Stimulated activated naive CD8-positive, alpha-beta T cell treated with anti-CD3 and anti-CD28 coated beads, Interleukin-15, Interleukin-2, amounts not matched to agents 100 ng/mL and 50 ng/mL, for 24 hours (primary cell): Measurements from ENCODE around the gene DCP2.

Source experiments
- H3K27ac Mint-ChIP-seq: one replicate; pipeline ENCODE4 v1.8.0; 2021; ENCODE audit warnings: mild to moderate bottlenecking, mixed read lengths
- H3K27me3 Mint-ChIP-seq: one replicate; pipeline ENCODE4 v1.8.0; 2021; ENCODE audit warnings: mixed read lengths
- H3K36me3 Mint-ChIP-seq: one replicate; pipeline ENCODE4 v1.8.0; 2021; ENCODE audit warnings: low read depth, mixed read lengths
- H3K4me1 Mint-ChIP-seq: one replicate; pipeline ENCODE4 v1.8.0; 2021; ENCODE audit warnings: low read depth, mixed read lengths
- H3K4me3 Mint-ChIP-seq: one replicate; pipeline ENCODE4 v1.8.0; 2021; ENCODE audit warnings: mild to moderate bottlenecking, mixed read lengths
- H3K9me3 Mint-ChIP-seq: one replicate; pipeline ENCODE4 v1.8.0; 2021; ENCODE audit warnings: mixed read lengths

The DCP2 gene

DNA sequence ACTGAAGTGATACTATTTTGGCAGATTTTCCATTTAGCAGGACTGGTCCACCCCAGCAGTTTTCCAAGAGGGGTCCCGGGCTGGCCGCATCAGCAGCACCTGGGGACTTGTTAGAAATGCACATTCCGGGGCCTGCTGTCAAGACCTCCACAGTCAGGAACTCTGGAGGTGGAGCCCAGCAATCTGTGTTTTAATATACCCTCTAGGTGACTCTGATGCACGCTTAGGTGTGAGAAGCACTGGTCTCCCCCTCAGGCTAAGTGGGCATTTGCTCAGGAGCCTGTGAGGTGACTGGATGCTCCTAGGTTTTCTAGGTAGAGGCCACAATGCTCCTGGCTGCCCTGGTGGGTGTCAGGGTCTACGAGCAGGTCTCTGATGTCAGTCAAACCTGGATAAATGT, 81.7 kb downstream of the DCP2 start:
- Mint-ChIP-seq H3K4me3 (no peak overlapping the region), H3K9me3 (no peaks in the 10 kb centered on the region), H3K27ac (no peak overlapping the region), H3K27me3 (no peaks in the 10 kb centered on the region), H3K4me1 (peaks cover 35% of the 10 kb centered on the region), H3K36me3 (no peaks in the 10 kb centered on the region)

GRCh38 chr5:113058706-113059226, 82.2 kb downstream of the DCP2 start:
- Mint-ChIP-seq H3K4me1 (peaks cover 37% of the 10 kb centered on the region), H3K9me3 (no peaks in the 10 kb centered on the region), H3K36me3 (no peaks in the 10 kb centered on the region), H3K27ac (no peak overlapping the region), H3K27me3 (no peaks in the 10 kb centered on the region), H3K4me3 (no peak overlapping the region)

DNA sequence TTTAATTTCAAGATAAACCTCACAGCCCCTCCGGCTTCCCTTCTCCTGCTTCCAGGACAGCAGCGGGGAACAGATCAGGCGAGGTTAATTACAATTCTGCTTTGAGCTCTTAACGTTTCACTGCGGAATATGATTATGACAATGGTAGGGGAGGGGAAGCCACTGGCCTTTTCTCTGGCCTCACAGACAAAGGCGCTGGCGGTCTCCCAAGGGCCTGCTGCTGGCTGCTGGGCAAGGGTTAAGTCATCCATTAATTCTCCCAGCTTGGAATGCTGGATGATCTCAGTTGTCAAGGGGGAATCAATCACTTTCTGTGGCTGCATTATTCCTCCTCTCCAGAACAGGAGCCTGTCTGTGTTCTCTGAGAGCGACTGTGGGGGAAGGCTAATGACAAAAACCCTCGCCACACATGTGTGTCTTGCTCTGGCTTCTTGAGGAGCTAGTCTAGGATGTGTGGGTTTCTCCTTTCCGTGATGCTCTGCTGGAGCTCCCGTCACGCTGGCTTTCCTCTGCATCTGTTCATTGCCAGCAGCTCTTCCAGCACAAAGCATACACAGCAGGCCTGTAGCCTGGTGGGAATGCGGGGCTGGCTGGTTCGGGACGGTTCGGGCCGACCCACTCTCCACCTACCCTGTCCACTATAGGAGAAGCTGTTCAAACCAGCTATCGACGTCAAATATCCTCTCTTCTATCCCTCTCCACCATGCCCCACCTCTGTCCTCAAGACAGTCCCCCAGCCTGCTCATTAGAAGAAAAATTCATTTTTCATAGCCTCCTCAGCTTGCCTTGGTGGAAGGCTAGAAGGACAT, 82.8 kb downstream of the DCP2 start:
- no peaks in the 10 kb centered on the region for H3K36me3 Mint-ChIP-seq
- H3K4me3 Mint-ChIP-seq, result no peak overlapping the region
- peaks cover 37% of the 10 kb centered on the region for H3K4me1 Mint-ChIP-seq
- no peaks in the 10 kb centered on the region for H3K9me3 Mint-ChIP-seq
- H3K27me3 Mint-ChIP-seq, result no peaks in the 10 kb centered on the region
- H3K27ac Mint-ChIP-seq, result no peak overlapping the region

- H3K27ac Mint-ChIP-seq, result no peak overlapping the region
- H3K36me3 Mint-ChIP-seq, result no peaks in the 10 kb centered on the region
- H3K9me3 Mint-ChIP-seq, result no peaks in the 10 kb centered on the region
- peaks cover 37% of the 10 kb centered on the region for H3K4me1 Mint-ChIP-seq
- H3K27me3 Mint-ChIP-seq, result no peaks in the 10 kb centered on the region
- H3K4me3 Mint-ChIP-seq, result no peak overlapping the region
Observed at GRCh38 chr5:113060408-113061025, 83.9 kb downstream of the DCP2 start.

GRCh38 chr5:113061846-113062780, 85.5 kb downstream of the DCP2 start:
- no peaks in the 10 kb centered on the region for H3K36me3 Mint-ChIP-seq
- H3K4me1 Mint-ChIP-seq, result peaks cover 37% of the 10 kb centered on the region
- no peaks in the 10 kb centered on the region for H3K27me3 Mint-ChIP-seq
- H3K27ac Mint-ChIP-seq, result no peak overlapping the region
- no peak overlapping the region for H3K4me3 Mint-ChIP-seq
- no peaks in the 10 kb centered on the region for H3K9me3 Mint-ChIP-seq

DNA sequence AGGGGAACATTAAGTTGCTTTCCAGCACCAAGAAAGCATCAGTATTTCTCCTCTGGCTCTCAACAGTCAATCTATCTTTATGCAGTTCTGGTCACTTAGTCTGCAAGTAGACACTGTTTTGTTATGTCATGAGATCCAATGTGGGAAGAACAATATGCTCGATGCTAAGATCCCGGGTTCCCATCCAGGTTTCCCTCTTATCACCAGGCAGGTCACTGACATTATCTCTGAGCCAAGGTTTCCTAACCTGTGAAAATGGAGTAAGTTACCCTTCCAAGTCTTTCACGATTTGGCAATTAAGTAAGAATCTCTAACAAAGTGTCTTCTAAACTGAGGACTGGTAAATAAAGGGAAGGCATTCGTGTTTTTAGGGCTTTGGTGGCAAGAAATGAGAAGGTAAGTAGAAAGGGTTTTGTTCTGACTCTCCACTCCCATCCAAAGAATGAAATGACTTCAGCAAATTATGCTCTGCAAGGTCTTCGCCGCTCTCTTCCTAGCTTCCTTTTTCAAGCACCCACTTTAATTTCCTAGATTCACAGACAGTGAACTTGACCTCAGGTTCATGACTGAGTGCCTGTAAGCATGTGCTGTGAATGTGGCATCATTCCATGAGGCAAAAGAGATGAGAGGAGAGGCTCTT, 86.4 kb downstream of the DCP2 start:
- no peak overlapping the region for H3K4me3 Mint-ChIP-seq
- no peaks in the 10 kb centered on the region for H3K27me3 Mint-ChIP-seq
- no peaks in the 10 kb centered on the region for H3K36me3 Mint-ChIP-seq
- H3K27ac Mint-ChIP-seq, result no peak overlapping the region
- peaks cover 37% of the 10 kb centered on the region for H3K4me1 Mint-ChIP-seq
- H3K9me3 Mint-ChIP-seq, result no peaks in the 10 kb centered on the region

DNA sequence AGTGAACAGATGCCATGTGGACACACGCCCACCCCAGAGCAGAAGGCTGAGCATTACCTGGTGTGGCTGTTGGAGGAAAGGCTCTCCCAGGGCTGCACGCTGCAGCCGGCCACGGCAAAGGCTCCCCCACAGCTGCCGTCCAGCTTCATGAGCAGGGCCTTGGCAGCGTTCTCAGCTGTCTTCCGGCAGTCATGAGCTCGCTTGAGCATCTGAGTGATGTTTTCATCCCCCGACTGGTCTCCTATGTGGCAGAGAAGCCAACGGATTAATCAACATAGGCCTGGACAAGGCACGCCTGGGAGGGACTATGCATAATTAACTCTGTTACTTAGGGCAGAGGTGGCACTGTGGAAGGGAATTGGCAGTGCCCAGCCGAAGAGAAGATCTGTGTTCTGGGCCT, 87.3 kb downstream of the DCP2 start:
- H3K4me1 Mint-ChIP-seq, result peaks cover 37% of the 10 kb centered on the region
- no peak overlapping the region for H3K27ac Mint-ChIP-seq
- H3K36me3 Mint-ChIP-seq, result no peaks in the 10 kb centered on the region
- H3K27me3 Mint-ChIP-seq, result no peaks in the 10 kb centered on the region
- H3K9me3 Mint-ChIP-seq, result no peaks in the 10 kb centered on the region
- no peak overlapping the region for H3K4me3 Mint-ChIP-seq

DNA sequence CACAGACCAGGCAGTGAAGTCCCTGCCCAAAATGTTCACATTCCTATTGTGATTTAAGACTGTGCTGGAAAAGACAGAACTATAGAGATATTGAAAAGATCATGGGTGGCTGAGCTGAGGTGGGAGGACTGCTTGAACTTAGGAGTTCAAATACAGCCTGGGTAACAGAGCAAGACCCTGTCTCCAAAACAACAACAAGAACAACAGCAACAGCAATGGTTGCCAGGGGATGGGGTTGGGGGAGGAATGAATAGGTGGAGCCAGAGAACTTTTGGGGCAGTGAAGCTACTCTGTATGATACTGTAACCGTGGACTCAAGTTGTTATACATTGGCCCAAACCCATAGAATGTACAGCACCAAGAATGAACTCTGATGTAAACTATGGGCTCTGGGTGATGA, 88.2 kb downstream of the DCP2 start:
- H3K36me3 Mint-ChIP-seq, result no peaks in the 10 kb centered on the region
- no peaks in the 10 kb centered on the region for H3K27me3 Mint-ChIP-seq
- H3K9me3 Mint-ChIP-seq, result no peaks in the 10 kb centered on the region
- H3K4me3 Mint-ChIP-seq, result no peak overlapping the region
- no peak overlapping the region for H3K27ac Mint-ChIP-seq
- peaks cover 28% of the 10 kb centered on the region for H3K4me1 Mint-ChIP-seq

DNA sequence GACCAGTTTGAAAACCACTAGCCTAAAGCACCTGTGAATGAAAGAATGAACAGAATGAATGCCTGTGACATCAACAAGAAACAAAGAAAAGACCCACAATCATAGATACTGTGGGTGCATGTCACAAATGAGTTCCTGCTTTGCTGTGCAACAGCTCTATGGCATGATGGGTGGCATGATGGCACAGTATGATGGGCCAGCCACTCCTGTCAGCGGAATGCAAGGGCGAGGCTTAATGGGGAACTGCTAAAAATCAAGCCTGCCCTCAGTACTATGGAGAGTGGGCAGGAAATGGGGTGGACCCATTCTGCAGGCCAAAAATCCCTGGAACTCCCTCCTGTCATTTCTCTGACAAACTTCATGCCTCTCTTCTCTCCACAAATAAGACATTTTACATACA, 89.0 kb downstream of the DCP2 start:
- H3K36me3 Mint-ChIP-seq, result no peaks in the 10 kb centered on the region

GRCh38 chr5:113067635-113068344, 91.2 kb downstream of the DCP2 start:
- Mint-ChIP-seq H3K36me3 (no peaks in the 10 kb centered on the region), H3K27me3 (no peaks in the 10 kb centered on the region), H3K27ac (no peak overlapping the region), H3K4me1 (peaks cover 8% of the 10 kb centered on the region), H3K9me3 (no peaks in the 10 kb centered on the region), H3K4me3 (no peak overlapping the region)

More for the DNA sequence above, 89.0 kb downstream of the DCP2 start:
- Mint-ChIP-seq H3K27ac (no peak overlapping the region), H3K4me1 (peaks cover 26% of the 10 kb centered on the region), H3K4me3 (no peak overlapping the region), H3K9me3 (no peaks in the 10 kb centered on the region), H3K27me3 (no peaks in the 10 kb centered on the region)

- peaks cover 9% of the 10 kb centered on the region for H3K4me1 Mint-ChIP-seq
- no peaks in the 10 kb centered on the region for H3K9me3 Mint-ChIP-seq
- no peak overlapping the region for H3K27ac Mint-ChIP-seq
- H3K36me3 Mint-ChIP-seq, result no peaks in the 10 kb centered on the region
- H3K4me3 Mint-ChIP-seq, result no peak overlapping the region
- H3K27me3 Mint-ChIP-seq, result no peaks in the 10 kb centered on the region
Observed at GRCh38 chr5:113068559-113068958, 92.0 kb downstream of the DCP2 start.
